Activated CD4-positive, CD25-positive, alpha-beta regulatory T cell treated with anti-CD3 and anti-CD28 coated beads, Interleukin-2, amount 50 U/mL, for 72 hours (primary cell): ENCODE results near the gene ZBTB8A.
A peak's percentile ranks its signal among the peaks of the same experiment; 100 is the strongest.
"Not testable (repeated sequence)": the region's sequence is repeated elsewhere in the genome, so short reads cannot be mapped to it uniquely, and the experiment has no call there.

Source experiments
- DNase-seq: peaks from one replicate; pipeline ENCODE4 v3.0.0; 2021

The ZBTB8A gene

GRCh38 chr1:32622806-32623681 is 83.8 kb downstream of the ZBTB8A start:
- no peak for DNase-seq

GRCh38 chr1:32623775-32624174 is 84.5 kb downstream of the ZBTB8A start:
- DNase-seq = no peak

GRCh38 chr1:32626176-32626575 is 86.9 kb downstream of the ZBTB8A start:
- DNase-seq = no peak

GRCh38 chr1:32627596-32628162 is 88.5 kb downstream of the ZBTB8A start:
- no peak for DNase-seq

GRCh38 chr1:32630173-32630572 is 90.9 kb downstream of the ZBTB8A start:
- not testable (repeated sequence) for DNase-seq

GRCh38 chr1:32632829-32633228 is 93.6 kb downstream of the ZBTB8A start:
- DNase-seq = no peak

- no peak for DNase-seq
These were observed 96.5 kb downstream of the ZBTB8A start for GRCh38 chr1:32635508-32636277.

- DNase-seq = no peak
These were observed 97.9 kb downstream of the ZBTB8A start for GRCh38 chr1:32636914-32637645.

- DNase-seq = no peak
These were observed 100.4 kb downstream of the ZBTB8A start for GRCh38 chr1:32639489-32640075.

GRCh38 chr1:32642292-32642827 is 103.1 kb downstream of the ZBTB8A start:
- DNase-seq = not testable (repeated sequence)

- DNase-seq = no peak
These were observed 105.2 kb downstream of the ZBTB8A start for GRCh38 chr1:32644426-32644825.

GRCh38 chr1:32647308-32648134 is 108.3 kb downstream of the ZBTB8A start:
- no peak for DNase-seq

GRCh38 chr1:32650248-32650751 is 111.1 kb downstream of the ZBTB8A start, which contains the start of gene ZBTB8OS:
Gene ZBTB8OS, minus strand, starts transcription at chr1:32650550. Its CDS starts 21 bp downstream, at chr1:32650529.
- peak; percentile 82 for DNase-seq

- peak; percentile 99 for DNase-seq
These were observed 111.7 kb downstream of the ZBTB8A start, which contains the start of gene RBBP4 for GRCh38 chr1:32650752-32651460. Gene RBBP4, plus strand, starts transcription at chr1:32651208. Its CDS starts 99 bp downstream, at chr1:32651307.

- DNase-seq = no peak
These were observed 112.3 kb downstream of the ZBTB8A start for GRCh38 chr1:32651461-32652073.

GRCh38 chr1:32652244-32652962 is 113.2 kb downstream of the ZBTB8A start:
- DNase-seq = no peak
